PC-9 (cell line): ENCODE measurements around the gene TSPY9.
"Not testable (repeated sequence)": the region's sequence is repeated elsewhere in the genome, so short reads cannot be mapped to it uniquely, and the experiment has no call there.

Source experiments
- CTCF ChIP-seq: fragments of 200-600 bp; sonication (generic); conservative IDR thresholded peaks from 2 replicates; pipeline ENCODE4 v1.6.1; 2017; ENCODE audit warnings: mixed run types, antibody characterized with exemption, mild to moderate bottlenecking, moderate library complexity
- EZH2 ChIP-seq: fragments of 200-600 bp; sonication (generic); IDR thresholded peaks from 2 replicates; pipeline ENCODE4 v1.8.0; 2017; ENCODE audit warnings: antibody characterized with exemption, low read depth

- TF ChIP-seq CTCF, EZH2: not testable (repeated sequence)
Measured at GRCh38 chrY:9486967-9487366, at the start of gene TSPY9.
